GM18951 (cell line): Measurements from ENCODE around the gene DCDC2.
"Not testable (repeated sequence)": the region's sequence is repeated elsewhere in the genome, so short reads cannot be mapped to it uniquely, and the experiment has no call there.

Experiments
- POLR2A ChIP-seq: IDR thresholded peaks from 4 replicates; pipeline ENCODE4 v1.6.1; 2011; ENCODE audit warnings: mild to moderate bottlenecking; ENCODE audit not compliant: insufficient read length, insufficient read depth; ENCODE audit errors: extremely low read depth
- in situ Hi-C: fragments of 300-500 bp; cut with MboI; formaldehyde crosslinking; loops from one replicate; pipeline ENCODE4 v1.12.0; 2022; ENCODE audit warnings: low sequenced_read_pairs, mixed read lengths, inconsistent platforms; ENCODE audit not compliant: unreplicated experiment

The DCDC2 gene

DNA sequence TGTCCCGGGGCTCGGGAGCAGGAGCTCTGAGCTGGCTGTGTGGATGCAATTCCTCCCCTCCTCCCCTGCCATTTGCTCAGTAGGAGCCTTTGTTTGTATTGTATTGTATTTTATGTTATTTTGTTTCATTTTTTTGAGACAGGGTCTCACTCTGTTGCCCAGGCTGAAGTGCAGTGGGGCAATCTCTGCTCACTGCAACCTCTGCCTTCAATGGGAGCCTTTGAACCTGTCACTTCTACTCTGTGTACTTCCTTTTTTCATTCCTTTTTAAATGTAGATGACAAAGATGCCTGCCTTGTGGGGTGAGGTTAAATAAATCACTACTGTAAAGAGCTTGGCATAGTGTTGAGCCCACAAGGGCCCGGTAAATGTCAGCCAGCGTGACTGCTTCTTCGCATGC is 70.6 kb downstream of the DCDC2 start:
- in situ Hi-C loops, result loop anchor here (10.0 kb wide), 1 partner anchor 408 kb away; no protein-coding TSS in a partner anchor

DNA sequence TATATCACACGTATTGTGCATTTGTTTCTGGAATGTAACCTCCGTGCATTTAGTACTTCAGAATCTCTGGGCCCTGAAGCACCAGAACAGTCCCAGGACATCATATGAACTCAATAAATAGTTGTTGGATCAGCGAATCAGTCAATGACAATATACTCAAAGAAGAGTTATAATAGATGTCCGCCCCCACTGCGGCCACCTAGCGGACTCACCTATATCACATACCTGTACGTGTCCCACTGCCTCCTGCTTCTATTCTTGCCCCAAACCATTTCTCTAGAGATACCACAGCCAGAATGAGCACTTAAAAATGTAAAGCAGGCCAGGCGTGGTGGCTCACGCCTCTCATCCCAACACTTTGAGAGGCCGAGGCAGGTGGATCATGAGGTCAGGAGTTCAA is 73.9 kb downstream of the DCDC2 start:
- in situ Hi-C loops, result loop anchor here (10.0 kb wide), 1 partner anchor 411 kb away; no protein-coding TSS in a partner anchor
- TF ChIP-seq POLR2A, result no peak

More for the DNA sequence above, 70.6 kb downstream of the DCDC2 start:
- no peak for TF ChIP-seq POLR2A

DNA sequence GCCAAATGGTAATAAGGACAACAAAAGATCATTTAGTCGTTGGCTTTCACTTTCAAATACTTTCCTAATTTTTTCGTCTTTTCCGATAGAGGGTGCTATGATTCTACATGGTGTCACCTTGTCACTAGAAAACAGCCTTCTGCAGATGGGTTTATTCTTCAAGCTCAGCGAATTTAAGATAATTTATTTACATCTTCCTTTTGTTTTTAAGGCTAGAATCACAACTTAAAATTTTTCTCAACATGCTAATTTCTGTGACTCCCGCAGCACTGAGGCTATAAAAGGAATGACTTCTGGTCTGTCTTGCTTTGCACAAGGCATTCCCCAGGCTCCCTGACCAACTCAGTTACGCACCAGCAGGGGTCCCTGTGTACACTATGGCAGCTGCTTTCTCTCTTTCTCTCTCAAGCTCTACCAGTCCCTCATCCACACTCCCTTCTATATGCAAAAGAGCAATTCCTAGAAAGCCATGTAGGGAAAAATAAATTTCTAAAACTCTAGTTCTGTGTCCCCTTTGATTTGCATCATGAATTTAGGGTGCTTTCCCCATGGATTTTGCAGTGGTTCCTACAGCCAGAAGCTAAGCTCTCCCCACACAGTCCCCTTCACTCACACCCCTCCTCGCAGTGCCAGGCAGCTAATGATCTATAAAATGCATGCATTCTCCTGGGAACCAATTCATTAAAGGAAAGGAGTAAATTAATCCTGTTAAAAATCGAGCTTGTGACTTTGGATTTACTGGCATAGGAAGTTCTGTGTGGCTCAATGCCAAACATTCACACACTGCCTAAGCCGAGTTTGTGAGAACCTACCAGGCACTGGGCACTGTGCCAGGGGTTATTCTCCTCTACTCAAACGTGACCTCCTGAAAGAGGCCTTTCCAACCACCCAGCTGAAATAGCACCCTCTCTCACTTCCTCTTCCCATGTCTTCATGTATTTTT is 74.5 kb downstream of the DCDC2 start:
- in situ Hi-C loops, result loop anchor here (10.0 kb wide), 1 partner anchor 411 kb away; no protein-coding TSS in a partner anchor
- TF ChIP-seq POLR2A, result no peak

DNA sequence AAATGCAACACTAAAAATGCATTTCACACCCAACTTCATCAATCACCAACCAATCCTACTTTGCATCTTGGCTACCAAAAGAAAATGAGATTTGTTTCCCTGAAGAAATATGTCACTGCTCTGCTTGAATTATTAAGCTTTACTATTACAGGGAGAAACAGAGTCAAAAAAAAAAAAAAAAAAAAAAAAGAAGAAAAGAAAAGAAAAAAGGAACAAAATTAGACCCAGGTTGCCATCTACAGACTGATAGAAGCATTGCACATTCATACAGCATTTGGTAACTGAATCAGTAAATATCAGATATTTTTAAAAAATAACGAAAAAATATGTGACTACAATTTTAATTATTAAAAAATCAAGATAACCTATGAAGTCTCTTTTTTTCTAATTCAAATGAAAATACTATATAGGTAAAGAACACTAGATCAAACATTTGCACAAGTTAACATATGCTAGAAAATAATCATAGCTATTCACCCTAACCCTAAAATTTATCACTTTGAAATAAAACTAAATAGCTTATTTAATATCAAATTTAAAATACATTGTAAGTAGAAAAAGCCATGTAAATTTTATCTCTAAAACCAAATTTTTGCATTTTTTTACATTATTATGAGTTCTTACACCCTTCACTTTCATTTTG is 83.3 kb downstream of the DCDC2 start:
- in situ Hi-C loops, result no loop called here
- TF ChIP-seq POLR2A, result no peak

DNA sequence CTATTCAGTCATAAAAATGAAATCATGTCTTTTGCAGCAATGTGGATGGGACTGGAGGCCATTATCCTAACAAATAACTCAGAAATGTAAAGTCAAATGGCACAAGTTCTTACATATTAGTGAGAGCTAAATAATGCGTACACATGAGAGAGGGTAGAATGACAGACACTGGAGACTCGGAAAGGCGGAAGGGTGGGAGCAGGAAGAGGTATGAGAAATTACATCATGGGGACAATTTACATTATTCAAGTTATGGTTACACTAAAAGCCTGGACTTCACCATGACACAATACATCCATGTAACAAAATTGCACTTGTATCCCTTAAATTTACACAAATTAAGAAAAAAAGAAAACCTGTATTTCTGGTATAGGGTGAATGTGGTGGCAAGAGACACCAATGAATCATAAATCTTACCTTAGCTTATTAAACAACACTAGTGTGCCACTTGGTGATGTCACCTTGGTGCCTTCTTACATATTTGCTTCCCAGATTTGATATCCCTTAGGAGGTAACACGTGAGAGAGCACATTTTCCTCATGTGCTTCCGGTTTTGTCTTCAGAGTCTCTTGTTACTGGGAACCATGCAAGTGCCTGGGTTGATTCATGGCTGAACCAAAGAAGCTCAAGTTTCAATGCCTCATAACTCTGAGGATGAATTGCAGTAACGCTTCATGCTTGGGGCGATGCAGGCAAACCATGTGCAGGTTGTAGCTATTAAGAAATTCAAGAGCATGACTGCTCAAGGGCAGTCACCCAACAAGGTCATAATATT is 84.6 kb downstream of the DCDC2 start:
- in situ Hi-C loops, result no loop called here
- no peak for TF ChIP-seq POLR2A

DNA sequence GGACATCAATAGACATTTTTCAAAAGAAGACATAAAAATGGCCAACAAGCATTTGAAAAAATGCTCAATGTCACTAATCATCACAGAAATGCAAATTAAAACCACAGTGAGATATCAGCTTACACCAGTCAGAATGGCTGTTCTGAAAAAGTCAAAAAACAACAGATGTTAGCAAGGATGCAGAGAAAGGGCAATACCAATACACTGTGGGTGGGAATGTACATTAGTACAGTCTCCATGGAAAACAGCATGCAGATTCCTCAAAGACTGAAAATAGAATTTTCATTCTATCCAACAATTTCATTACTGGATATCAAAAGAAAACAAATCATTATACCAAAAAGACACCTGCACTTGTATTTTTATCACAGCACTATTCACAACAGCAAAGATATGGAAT is 85.3 kb downstream of the DCDC2 start:
- in situ Hi-C loops, result no loop called here
- no peak for TF ChIP-seq POLR2A

DNA sequence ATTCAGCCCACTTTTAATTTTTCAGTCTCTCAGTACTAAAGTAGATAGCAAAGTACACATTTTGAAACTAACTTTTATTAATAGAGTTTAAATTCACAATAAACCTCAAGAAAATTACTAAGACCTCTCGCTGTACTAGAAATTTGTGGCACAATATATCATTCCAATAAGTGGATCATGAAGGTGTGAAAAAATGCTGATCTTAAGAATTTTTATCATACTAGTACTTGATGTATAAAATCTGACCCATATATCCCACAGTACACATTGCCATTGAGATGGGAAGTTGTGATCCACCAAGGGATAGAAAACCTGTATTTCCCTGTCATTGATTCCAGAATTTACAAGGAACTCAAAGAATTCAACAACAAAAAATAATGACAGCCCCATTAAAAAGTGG is 85.7 kb downstream of the DCDC2 start:
- no peak for TF ChIP-seq POLR2A

DNA sequence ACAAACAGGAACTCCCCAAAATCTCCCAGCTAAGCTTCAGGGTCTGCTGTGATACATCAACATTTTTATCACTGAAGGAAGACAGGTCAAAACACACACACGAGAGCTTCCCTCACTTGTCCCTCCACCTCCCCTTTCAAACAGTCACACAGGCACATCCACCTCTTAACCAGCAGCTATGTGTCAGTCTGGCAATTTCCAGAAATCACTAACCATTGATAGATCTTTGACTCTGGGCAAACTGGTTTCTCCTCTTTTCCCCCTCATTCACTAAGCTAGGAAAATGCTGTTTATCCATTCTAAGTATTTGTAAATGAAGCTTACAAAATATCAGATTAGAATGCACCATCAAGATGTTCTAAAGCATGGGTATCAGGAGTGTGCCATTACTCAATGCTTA is 87.8 kb downstream of the DCDC2 start:
- no peak for TF ChIP-seq POLR2A
- in situ Hi-C loops, result no loop called here

More for the DNA sequence above, 85.7 kb downstream of the DCDC2 start:
- in situ Hi-C loops, result no loop called here

DNA sequence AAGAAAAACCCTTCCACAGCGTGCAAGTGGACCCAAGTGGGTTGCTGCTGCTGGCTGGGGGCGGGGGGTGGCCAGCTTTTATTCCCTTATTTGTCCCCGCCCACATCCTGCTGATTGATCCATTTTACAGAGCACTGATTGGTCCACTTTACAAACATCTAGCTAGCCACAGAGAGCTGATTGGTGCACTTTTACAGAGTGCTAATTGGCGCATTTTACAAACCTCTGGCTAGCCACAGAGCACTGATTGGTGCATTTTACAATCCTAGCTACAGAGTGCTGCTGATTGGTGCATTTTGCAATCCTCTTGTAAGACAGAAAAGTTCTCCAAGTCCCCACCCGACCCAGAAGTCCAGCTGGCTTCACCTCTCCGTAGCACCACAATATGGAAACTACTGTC is 99.6 kb downstream of the DCDC2 start:
- in situ Hi-C loops, result not testable (repeated sequence)

DNA sequence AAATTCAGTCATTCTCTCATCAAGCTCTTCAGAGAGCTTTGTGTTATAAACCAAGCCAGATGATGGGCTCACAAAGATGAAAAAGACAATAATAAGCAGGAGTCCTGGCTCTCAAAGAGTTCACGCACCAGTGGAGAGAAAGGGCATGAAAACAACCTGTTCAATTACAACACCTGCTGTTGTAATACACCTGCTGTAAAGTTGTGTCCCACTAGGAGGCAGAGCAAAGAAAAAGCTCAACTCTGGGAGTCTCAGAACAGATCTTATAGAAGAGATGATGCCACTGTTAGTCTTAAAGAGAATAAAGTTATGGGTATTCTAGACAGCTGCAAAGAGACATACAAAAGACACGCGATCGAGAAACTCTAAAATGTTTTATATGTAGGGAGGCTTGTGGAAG is 100.6 kb downstream of the DCDC2 start:
- in situ Hi-C loops, result no loop called here
- no peak for TF ChIP-seq POLR2A

DNA sequence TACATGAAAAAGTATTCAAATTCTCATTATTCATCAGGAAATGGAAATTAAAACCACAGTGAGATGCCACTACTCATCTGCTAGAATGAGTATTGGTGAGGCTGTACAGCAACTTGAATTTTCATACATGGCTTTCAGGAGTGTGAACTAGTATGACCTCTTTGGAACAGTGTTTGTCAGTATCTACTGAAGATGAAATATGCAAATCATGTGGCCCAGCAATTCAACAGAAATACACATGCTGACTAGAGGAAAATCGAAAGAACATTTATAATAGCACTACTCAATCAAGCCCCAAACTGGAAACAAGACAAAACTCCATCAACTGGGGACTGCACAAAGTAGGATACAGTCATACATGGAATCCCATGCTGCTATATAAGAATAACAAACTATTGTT is 102.2 kb downstream of the DCDC2 start:
- in situ Hi-C loops, result no loop called here
- TF ChIP-seq POLR2A, result no peak

DNA sequence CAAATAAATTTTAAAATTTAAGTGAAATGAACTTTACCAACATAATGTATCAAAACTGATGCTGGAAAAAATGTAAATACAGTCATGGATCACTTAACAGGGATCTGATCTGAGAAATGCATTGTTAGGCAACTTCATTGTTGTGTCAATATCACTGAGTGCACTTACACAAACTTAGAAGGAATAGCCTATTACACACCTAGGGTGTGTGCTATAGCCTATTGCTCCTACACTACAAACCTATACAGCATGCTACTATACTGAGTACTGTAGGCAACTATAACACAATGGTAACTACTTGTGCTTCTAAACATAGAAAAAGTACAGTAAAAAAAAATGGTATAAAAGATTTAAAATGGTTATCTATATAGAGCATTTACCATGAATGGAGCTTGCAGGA is 104.5 kb downstream of the DCDC2 start:
- in situ Hi-C loops, result no loop called here
- no peak for TF ChIP-seq POLR2A

DNA sequence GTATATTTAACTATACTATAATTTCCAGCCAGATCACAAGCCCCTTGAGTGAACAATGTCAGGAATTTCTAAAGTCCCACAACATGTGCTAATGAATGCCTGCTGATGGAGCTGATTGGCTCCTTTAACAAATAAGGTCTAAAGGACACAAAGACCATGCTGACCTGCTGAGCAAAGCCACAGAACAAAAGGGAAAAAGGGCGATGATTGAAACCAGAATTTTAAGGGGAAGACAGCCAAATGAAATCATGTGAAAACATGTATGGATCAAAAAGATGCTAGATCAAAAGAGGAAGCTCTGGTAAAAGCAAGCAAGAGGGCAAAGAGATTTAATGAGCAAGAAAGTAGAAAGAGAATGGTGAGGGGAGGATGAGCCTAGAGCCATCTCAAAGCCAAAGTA is 105.6 kb downstream of the DCDC2 start:
- in situ Hi-C loops, result no loop called here
- TF ChIP-seq POLR2A, result no peak
